ENCODE data around the gene ELMO3.

ELMO3 gene

GRCh38 chr16:67183284-67183626 lies 15.7 kb upstream of the ELMO3 start:
- no peak for DNase-seq

DNA sequence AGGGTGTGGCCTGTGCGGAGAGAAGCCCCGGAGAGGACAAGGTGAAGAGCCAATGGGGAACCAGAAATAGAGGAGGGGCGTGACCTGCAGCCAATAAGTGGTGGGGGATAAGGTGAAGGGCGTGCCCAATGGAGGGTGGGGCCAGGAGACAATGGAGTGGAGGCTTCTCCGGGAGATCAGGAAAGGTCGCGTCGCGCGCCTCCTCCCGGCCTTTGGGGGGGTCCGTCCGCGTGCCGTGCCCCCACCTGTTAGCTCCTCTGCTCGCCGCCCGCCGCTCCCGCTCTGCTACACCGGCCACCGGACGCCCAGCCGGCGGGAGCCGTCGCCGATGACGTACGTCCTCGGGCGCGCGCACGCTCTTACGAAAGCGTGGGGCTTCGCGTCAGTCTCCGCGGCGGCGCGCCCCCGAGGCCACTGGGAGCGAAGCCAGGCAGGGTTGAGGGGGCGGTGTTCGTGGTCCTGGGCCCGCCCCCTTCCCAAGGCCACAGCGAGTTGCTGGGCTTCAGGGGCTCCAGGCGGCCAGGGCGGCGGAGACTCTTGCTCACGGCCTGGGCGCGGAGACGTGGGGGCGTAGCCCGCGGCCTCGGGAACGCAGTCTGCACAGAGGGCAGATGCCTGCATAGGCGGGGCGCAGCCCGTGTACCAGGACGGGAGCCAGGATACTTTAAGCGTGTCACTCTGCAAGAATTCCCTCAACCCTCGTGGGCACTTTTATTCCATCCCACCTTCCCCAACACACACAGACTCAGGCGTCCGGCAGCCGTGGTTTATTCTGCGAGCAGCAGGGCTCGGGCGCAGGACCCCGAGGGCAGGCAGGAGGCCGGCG lies 15.1 kb upstream of the ELMO3 start, which contains the start of gene MATCAP1:
MATCAP1 (minus strand) TSS at position 337 of the 826 bp plus-strand sequence. CDS start 3,353 bp downstream, outside the sequence.
- DNase-seq: peak; percentile 91

DNA sequence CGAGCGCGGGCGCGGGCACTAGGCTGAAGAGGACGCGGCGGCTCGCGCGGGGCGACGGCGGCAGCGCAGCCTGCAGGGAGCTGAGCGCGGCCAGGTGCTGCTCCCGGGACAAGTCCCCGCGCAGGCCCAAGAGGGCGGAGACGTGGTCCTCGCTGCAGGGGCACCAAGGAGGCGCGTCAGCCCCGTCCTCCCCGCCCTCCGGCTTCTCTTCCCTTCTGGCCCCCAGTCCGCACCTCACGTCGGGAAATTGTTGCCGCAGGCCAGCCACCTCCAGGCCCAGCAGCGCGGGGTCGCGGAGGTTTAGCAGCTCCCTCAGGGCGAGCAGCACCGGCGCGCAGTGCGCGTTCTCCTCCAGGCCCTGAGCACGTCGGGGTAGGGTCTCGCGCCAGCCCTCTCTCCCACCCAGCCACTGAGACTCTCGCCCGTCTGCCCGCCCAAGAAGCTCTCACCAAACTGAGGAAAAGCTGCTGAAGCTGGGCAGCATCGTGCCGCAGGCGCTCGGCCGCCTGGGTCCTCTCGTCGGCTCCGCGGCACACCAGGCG lies 14.4 kb upstream of the ELMO3 start:
- peak; percentile 32 for DNase-seq

DNA sequence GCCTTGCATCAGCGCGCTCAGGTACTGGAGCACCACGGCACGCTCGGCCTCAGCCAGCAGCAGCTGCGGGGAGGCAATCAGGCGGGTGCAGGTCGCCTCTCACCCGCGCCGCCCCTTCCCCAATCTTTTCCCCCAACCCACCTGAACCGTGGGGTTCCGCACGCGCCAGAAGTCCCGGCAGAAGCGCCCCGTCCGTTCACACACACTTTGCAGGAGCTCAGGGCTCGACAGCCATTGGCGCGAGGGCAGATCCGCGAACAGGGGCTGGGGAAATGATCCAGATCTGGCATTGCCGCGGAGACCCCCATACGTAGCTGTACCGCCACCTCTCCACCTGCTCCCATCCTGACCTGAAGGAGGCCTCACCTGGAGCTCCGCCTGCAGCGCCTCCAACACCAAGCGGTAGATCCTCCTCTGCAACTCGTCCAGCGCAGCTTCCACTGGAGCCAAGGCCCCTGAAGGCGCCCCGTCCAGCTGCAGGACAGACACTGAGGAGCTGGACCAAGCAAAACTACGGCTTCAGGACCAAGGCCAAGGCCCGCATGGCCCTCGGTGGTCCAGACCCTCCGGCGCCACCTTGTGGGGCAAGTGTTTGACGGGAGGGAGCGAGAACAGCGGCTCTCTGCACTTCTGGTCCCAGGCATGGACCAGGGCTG lies 13.8 kb upstream of the ELMO3 start:
- peak; percentile 47 for DNase-seq

- DNase-seq: no peak
These were observed 13.2 kb upstream of the ELMO3 start for GRCh38 chr16:67185651-67186134.

DNA sequence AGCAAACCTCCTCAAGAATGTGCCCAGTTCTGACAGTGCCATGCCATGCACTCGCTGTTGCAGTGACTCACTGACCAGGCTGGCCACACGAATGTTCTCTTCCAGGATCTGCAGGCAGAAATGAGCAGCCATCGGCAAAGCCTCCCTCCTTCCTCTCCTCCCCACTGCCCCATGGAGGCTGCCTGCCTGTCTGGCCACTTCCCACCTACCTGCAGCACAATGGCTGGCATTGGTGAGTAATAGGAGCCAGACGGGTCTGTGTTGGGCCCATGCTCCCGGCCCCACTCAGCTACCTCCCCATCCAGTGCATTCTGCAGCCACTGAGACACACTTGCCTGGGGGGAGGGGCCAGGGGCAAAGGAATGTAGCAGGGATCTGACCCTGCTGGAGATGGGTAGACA lies 12.4 kb upstream of the ELMO3 start:
- no peak for DNase-seq

DNA sequence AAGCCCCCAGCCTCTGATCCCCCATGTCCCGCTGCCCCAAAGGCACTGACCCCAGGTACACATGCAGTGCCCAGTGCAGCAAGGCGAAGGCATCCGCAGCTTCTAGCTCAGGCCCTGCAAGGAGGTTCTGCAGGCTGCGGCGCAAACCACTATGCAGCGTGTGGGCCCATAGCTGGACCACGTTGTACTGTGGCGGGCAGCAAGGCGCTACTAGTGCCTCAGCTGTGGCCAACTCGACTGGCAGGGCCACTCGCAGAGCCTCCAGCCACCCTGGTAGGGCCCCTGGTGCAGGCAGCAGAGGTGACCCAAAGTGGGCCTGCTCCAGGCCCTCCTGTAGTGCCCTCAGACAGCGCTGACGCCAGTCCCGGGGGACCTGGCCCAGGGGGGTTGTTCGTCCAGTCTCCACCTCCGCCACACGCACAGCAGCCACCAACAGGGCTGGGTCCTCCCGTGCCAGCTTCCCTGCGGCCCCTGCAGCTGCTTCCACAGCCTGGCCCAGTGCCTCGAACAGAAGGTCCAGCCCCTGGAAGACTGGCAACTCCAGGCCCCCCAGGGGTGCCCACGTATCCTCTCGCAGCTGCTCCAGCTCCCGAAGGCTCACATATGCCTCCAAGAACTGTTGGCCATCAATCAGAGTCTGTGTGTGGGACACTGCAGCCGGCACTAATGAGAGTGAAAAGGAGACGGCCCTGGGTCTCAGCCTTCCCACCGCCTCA lies 11.6 kb upstream of the ELMO3 start:
- DNase-seq: no peak

DNA sequence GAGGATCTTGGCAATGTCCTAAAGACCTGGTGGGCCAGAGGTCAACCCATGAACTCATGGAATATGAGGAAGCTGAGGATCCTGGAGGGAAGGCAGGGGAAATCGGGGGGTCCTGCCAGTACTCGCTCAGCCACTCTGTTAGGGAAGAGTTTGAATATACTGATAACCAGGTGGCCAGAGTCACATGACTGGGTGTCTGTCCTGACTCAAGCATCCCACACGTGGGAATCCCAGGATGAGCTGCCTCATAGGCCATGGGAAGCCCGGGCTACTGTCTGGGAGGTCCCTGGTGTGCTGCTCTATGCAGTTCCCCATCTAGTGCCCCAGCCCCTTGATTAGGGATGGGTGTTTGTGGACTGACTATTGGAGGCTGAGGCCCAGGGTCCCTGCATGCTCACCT lies 10.6 kb upstream of the ELMO3 start:
- no peak for DNase-seq

GRCh38 chr16:67188798-67189197 lies 10.1 kb upstream of the ELMO3 start:
- no peak for DNase-seq

GRCh38 chr16:67190041-67190440 lies 8.9 kb upstream of the ELMO3 start, which contains the start of gene EXOC3L1:
Gene EXOC3L1, minus strand, starts transcription at chr16:67190136. Its CDS starts 460 bp downstream, at chr16:67189676.
- DNase-seq: no peak

DNA sequence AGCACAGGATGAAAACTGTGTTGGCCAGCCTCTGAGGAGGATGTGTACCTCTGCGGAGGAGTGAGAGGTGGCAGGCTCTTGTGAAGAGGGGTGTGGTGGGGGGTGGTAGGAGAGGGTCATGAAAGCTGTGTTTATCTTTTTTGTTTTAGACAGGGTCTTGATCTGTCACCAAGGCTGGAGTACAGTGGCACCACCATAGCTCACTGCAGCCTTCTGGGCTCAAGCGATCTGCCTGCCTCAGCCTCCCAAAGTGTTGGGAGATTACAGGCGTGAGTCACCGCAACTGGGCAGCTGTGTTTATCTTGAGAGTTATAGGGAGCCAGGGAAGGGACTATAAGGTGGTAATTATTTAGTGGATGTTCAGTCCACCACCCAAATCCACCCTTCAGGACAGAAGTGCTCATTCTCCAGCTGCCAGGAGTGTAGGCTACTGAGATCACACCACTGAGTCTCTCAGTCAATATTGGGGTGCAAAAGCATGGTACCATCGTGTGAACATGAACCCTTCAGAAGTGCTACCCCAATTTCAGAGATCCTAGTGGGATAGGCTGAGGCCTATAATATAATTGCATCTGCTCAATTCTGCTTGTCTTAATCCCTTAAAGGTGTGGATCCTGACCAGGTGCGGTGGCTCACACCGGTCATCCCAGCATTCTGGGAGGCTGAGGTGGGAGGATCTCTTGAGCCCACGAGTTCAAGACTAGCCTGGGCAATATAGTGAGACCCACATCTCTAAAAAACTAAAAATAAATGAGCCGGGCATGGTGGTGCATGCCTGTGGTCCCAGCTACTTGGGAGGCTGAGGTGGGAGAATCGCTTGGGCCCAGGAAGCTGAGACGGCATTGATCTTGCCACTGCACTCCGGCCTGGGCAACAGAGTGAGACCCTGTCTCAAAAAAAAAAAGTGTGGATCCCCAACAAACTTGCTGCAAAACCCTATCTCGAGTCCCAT lies 8.2 kb upstream of the ELMO3 start:
- no peak for DNase-seq

DNA sequence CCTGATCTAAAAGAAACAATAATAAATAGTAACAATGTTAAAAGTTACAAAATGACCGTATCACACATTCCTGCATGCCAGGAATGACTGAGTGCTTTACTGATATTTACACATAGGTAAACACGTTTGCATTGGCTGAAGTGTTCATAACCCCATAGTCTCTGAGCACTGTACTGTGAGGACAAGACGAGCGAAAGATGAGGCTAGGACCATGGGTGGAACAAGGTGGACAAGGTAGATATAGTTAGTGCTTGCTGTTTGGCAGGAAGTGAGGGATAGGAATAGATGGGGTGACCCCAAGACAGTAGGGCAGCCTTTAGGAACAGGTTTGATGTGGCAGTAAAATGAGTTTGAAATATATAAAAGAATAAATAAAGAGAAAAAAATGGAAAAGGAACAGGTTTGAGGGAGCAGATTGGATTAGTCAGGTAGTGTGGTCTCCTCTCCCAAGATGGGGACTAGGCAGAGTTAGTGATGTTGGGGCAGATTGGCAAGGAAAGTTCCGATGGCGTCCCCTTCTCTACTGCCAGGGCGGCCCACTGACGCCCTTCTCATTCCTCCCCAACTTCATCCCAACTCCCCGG lies 7.4 kb upstream of the ELMO3 start:
- no peak for DNase-seq

DNA sequence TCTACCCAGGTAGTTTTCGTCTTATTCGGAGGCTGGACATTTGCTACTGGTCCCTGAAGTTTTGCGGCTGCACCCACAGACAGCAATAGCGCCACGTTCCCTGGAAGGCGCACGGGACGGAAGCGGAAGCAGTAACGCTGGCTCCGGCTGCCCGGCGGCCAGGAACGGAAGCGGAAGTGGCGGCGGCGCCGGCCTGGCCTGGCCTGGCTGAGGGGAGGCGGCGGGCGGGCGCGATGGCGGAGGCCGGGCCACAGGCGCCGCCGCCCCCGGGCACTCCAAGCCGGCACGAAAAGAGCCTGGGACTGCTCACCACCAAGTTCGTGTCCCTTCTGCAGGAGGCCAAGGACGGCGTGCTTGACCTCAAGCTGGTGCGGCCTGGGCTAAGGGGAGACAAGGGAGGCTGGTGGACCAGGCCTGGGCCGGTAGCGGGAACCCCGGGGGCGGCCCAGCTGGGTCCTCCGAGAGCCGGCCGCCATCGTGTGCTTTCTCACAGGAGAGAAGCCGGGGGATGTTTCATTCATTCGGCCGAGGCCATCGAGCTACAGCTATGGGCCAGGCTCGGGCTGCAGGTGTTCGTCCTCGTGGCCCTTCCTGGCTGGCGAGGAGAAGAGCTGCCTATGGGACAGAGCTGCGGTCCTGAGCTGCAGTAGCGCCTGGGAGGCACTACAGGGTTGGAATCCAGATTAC lies 6.8 kb upstream of the ELMO3 start, which contains the start of gene E2F4:
E2F4 (plus strand) TSS at position 161 of the 687 bp plus-strand sequence; CDS start at position 234, 73 bp downstream.
- DNase-seq: peak; percentile 70

DNA sequence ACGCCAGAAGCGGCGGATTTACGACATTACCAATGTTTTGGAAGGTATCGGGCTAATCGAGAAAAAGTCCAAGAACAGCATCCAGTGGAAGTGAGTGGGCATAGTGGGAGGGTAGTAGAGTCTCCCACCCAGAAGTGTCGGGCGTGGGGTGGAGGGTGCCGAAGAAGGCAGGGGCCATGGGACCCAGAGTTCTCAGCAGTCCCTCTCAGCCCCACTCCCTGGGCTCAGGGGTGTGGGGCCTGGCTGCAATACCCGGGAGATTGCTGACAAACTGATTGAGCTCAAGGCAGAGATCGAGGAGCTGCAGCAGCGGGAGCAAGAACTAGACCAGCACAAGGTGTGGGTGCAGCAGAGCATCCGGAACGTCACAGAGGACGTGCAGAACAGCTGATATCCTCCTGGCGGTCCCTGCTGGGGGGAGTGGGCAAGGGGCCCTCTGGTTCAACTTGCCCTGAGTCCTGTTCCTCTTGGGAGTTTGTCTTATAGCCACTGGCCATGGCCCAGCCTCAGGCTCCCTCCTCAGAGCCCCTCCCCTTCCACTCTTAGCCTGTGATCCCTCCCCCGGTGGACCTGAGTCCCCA lies 6.1 kb upstream of the ELMO3 start:
- DNase-seq: no peak

DNA sequence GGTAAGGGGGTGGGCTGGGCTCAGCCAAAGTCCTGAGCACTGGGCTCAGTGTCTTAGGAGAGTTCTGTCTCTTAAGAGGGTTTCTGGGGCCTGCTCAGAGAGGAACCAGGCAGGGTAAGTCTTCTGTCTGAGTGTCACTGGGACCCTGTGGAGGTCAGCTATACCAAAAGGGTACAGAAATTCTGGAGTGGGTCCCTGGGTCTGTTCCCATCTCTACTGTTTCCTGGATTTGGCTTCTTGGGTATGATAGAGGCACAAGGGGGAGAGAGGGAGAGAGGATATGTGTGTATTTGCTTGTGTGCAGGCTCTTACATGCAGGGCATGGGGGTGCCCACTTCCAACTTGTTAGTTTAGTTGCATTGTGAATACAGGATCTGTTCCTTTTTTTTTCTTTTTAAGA lies 5.4 kb upstream of the ELMO3 start:
- DNase-seq: no peak

DNA sequence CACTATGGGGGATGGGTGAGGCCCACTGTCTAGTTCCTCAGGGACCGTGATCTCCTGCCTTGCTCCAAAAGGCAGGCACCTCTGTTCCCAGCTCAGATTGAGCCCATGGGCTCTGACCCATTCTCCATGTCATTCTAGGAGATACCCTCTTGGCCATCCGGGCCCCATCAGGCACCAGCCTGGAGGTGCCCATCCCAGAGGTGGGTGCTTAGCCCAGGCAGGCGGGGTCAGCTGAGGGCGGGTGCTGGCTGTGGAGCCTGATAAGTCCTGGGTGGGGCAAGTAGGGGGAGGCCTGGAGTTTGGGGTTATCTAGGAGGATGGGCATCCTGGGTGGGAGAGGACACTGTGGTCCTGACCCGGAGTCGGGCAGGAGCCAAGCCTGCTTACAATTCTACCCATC lies 4.7 kb upstream of the ELMO3 start:
- DNase-seq: no peak

GRCh38 chr16:67195676-67196075 lies 3.3 kb upstream of the ELMO3 start:
- no peak for DNase-seq

DNA sequence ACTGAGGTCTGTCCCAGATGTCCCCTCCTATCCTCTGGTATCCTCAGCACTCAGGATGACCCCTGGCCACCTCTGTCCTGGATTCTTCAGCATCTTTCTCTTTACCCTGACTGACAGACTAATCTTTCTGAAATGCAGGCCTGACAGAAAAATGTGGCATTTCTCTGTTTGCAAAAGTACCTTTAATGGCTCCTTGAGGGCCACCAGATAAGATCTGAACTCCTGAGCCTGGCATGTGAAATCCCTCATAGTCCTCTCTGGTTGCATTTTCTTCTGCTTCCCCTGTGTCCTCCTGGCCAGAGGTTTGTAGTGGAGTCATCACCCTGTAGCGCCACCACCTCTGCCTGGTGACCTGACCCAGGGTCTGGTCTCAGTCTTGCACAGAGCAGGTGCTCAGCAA lies 2.0 kb upstream of the ELMO3 start:
- DNase-seq: no peak

DNA sequence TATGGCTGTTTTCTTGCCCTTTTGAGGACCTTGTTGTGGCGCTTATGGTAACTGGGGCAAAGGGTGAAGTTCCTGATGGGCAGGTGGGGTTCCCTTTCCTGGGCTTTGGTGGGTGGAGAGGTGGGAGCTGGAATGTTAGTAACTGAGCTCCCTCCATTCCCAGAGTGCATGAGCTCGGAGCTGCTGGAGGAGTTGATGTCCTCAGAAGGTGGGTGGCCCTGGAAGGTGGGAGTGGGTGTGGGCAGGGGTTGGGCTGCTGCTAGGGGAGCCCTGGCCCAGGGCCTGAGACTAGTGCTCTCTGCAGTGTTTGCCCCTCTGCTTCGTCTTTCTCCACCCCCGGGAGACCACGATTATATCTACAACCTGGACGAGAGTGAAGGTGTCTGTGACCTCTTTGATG lies 1.2 kb upstream of the ELMO3 start:
- no peak for DNase-seq

GRCh38 chr16:67198238-67198734 lies 645 bp upstream of the ELMO3 start:
- DNase-seq: peak; percentile 63

Data from NCI-H1105 treated with DMSO at 0.1 percent for 48 hours (cell line).